Measurements from ENCODE around the gene STAG3.
"Not testable (repeated sequence)": the region's sequence is repeated elsewhere in the genome, so short reads cannot be mapped to it uniquely, and the experiment has no call there.

STAG3 gene

DNA sequence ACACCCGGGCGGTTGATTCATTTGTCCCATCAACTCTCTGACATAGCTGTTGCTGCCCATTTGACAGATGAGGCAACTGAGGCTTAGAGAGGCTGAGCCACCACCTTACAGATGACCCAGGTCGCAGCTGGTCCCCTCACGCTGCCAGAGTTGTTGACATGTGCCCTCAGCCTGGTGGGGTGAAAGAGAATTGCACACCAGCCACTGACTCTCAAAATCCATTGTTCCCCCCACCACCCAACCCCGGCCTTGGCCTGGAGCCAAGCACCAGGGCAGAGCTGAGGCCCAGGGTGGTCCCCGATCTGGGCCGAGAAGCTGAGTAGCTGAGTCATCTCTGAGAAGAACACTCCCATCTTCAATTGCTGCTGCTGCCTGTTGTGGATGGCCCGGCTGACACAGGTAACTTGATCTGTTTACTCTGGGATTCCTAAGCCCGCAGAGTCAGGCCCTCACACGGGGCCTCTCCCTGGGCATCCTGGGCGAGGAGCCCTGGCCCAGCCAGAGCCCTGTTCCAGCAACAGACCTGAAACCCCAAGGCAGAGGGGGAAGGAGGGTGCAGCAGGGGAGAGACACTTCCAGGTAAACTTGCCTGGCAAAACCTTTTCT is 69.5 kb downstream of the STAG3 start:
- peak; percentile 55 for DNase-seq

DNA sequence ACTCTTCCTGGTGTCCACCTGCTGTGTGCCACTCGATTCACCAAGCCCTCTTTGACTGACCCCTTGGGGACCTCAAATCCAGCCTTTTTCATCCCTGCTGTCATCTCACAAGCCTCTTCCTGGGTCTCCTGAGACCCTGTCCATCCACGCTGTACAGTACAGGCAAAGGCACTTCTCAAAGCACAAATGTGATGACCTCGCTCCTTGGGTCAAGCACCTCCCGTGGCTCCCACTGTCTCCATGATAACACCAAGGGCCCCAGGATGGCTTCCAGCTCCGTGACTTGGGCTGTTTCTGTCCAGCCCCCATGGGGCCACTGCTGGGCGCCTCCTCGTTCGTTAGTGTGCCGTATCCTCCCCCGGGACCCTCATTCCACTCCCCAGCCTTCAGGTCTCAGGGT is 70.8 kb downstream of the STAG3 start:
- DNase-seq = no peak

DNA sequence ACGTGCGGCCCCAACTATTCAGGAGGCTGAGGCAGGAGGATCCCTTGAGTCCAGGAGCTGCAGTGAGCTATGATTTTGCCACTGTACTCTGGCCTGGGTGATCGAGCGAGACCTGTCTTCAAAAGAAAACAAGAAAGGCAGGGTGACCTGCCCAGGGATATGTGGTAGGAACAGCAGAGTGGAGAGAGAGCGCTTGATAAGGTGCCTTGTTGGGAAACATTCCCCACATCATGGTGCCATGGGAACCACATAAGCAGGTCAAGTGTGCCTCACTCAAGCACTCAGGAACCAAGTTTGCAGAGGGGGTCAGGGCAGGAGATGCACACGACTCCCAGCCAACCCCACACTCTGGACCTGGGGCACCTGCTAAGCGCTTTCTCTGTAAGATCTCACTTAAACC is 79.3 kb downstream of the STAG3 start:
- no peak for DNase-seq

DNA sequence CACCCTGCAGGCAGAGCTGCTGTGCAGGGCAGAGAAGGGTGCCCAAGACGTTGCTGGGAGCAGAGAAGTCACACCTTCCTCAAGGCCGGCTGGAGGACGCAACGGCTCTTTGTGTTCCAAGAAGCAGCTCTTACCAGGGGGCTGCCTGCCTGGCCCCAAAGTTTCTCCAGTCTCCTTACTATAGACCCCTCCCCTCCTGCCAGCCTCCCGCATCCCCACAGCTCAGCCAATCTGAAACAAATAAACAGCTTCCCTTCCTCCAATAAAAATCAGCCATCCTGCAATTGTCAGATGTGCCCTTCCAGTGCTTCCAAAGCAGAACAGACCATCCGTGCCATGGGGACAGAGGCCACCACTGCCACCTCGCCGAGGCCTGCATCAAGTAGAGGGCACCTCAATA is 82.3 kb downstream of the STAG3 start:
- not testable (repeated sequence) for DNase-seq

DNA sequence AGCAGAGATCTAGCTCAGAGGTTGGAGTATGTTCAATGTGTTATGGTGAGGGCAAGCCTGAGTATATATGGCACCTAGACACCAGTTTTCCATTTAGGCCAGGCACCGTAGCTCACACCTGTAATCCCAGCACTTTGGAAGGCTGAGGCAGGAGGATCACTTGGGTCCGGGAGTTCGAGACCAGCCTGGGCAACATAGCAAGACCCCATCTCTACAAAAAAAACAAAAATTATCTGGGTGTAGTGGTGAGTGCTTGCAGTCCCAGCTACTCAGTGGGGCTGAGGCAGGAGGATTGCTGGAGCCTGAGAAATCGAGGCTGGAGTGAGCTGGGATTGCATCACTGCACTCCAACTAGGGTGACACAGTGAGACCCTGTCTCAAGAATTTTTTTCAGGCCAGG is 85.2 kb downstream of the STAG3 start:
- DNase-seq = not testable (repeated sequence)
